Left ventricle myocardium inferior (tissue), 1 donor: Measurements from ENCODE around the gene ZSCAN22. TPM values are rescaled to one million over a fixed set of nuclear protein-coding genes. Genes with fewer than 3 reads are reported as not detected.

Experiments
- DNase-seq: peaks from one replicate; pipeline ENCODE4 v3.0.0-alpha.2; 2020
- H3K27ac ChIP-seq: fragments of 200-600 bp; replicated peaks from 2 replicates; pipeline ENCODE4 v1.8.0; 2021
- H3K27me3 ChIP-seq: fragments of 200-600 bp; 2 replicates; pipeline ENCODE4 v1.8.0; 2021; ENCODE audit warnings: low read depth
- H3K36me3 ChIP-seq: fragments of 200-600 bp; 2 replicates; pipeline ENCODE4 v1.8.0; 2021
- H3K4me1 ChIP-seq: fragments of 200-600 bp; 2 replicates; pipeline ENCODE4 v1.8.0; 2021
- H3K4me3 ChIP-seq: fragments of 200-600 bp; 2 replicates; pipeline ENCODE4 v1.8.0; 2021; ENCODE audit warnings: mild to moderate bottlenecking, moderate library complexity
- H3K9me3 ChIP-seq: fragments of 200-600 bp; replicated peaks from 2 replicates; pipeline ENCODE4 v1.8.0; 2021
- intact Hi-C: fragments of 100-400 bp; cut with micrococcal nuclease; formaldehyde crosslinking; loops from one replicate; pipeline ENCODE4 v1.11.0; 2022
- long read RNA-seq: library from polyadenylated mRNA; unstranded; transcript quantifications from one replicate; pipeline ENCODE4 v2.0.0, GENCODE V29; 2021
- total RNA-seq: library from RNA; stranded (reverse); fragmentation: NEBNext Ultra II Directional; extraction: Animal tissue kit (Norgen Biotek cat#: 25700); gene quantifications from one replicate; pipeline ENCODE4 v1.2.1, GENCODE V29; 2021
- TF ChIP-seq, protein P1 (sequence below): fragments of 200-600 bp; IDR thresholded peaks from 2 replicates; pipeline ENCODE4 v1.8.0; 2021; ENCODE audit warnings: antibody characterized with exemption, mild to moderate bottlenecking, borderline replicate concordance
- donor health status: DM: no; HTN: yes; CAD: no; lungs with severe emphysema.

ZSCAN22 gene
- 1.8 TPM for total RNA-seq
- long read RNA-seq, full-length matches to known transcripts = 2 of 4 reads
- long read RNA-seq, partial matches to known transcripts = 0 of 4 reads
- long read RNA-seq, other reads (novel, unspliced or antisense) = 2 of 4 reads

DNA sequence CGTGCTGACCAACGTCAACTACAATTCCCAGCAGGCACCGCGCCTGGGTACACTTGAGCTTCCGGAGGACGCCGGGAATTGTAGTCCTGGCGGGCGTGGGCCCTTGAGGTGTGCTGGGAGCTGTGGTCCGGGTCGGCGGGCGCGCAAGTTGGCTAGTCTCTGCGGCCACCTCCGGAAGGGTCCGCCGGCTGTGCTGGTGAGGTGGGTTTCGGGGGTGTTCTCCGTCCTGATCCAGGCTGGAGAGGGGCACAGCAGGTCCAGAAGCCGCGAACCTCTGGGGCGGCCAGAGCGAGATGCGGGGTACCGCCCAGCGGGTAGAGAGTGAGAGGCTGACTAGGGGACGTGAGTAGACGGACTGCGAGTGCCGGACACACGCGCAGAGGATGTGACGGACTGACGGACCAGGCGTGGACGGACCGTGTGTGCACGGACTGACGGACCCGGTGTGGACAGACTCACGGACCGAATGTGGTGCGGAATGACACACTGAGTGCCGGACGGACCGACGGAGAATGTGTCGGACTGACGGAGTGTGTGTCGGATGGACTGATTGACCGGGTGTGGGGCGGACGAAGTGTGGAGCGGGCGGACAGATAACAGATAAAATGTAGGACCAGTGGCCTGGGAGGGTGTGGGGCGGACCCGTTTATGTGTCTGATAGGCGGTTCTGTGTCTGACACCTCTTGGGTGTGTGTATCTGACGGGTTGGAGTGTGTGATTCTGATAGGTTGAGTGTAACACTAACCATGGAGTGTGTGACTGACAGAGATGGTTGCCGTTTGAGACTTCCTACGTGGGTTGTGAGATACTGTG lies at the start of gene ZSCAN22:
Gene ZSCAN22 (plus strand): TSS at position 81 of the 813 bp plus-strand sequence. CDS start 7,809 bp downstream, outside the sequence.
- no peaks in the 10 kb centered on the region for H3K27me3 ChIP-seq
- peak; percentile 98 for DNase-seq
- H3K4me3 ChIP-seq = peak within 1 kb of the TSS; percentile 84
- H3K36me3 ChIP-seq = peaks cover 6% of the 10 kb centered on the region
- H3K9me3 ChIP-seq = no peaks in the 10 kb centered on the region
- intact Hi-C loops = no loop called here
- TF ChIP-seq, protein P1, sequence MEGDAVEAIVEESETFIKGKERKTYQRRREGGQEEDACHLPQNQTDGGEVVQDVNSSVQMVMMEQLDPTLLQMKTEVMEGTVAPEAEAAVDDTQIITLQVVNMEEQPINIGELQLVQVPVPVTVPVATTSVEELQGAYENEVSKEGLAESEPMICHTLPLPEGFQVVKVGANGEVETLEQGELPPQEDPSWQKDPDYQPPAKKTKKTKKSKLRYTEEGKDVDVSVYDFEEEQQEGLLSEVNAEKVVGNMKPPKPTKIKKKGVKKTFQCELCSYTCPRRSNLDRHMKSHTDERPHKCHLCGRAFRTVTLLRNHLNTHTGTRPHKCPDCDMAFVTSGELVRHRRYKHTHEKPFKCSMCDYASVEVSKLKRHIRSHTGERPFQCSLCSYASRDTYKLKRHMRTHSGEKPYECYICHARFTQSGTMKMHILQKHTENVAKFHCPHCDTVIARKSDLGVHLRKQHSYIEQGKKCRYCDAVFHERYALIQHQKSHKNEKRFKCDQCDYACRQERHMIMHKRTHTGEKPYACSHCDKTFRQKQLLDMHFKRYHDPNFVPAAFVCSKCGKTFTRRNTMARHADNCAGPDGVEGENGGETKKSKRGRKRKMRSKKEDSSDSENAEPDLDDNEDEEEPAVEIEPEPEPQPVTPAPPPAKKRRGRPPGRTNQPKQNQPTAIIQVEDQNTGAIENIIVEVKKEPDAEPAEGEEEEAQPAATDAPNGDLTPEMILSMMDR = no peak
- H3K27ac ChIP-seq = peak within 1 kb of the TSS; percentile 98
- peaks cover 43% of the 10 kb centered on the region for H3K4me1 ChIP-seq

- TF ChIP-seq, protein P1 = no peak
- Histone ChIP-seq H3K36me3 (peaks cover 48% of the 10 kb centered on the region), H3K27ac (no peak overlapping the region), H3K4me3 (peak overlapping the region; percentile 97), H3K4me1 (peaks cover 44% of the 10 kb centered on the region), H3K27me3 (no peaks in the 10 kb centered on the region), H3K9me3 (peaks cover 50% of the 10 kb centered on the region)
- no peak for DNase-seq
- intact Hi-C loops = no loop called here
Observed at GRCh38 chr19:58277197-58277596, 49.6 kb upstream of the ZSCAN22 start.

DNA sequence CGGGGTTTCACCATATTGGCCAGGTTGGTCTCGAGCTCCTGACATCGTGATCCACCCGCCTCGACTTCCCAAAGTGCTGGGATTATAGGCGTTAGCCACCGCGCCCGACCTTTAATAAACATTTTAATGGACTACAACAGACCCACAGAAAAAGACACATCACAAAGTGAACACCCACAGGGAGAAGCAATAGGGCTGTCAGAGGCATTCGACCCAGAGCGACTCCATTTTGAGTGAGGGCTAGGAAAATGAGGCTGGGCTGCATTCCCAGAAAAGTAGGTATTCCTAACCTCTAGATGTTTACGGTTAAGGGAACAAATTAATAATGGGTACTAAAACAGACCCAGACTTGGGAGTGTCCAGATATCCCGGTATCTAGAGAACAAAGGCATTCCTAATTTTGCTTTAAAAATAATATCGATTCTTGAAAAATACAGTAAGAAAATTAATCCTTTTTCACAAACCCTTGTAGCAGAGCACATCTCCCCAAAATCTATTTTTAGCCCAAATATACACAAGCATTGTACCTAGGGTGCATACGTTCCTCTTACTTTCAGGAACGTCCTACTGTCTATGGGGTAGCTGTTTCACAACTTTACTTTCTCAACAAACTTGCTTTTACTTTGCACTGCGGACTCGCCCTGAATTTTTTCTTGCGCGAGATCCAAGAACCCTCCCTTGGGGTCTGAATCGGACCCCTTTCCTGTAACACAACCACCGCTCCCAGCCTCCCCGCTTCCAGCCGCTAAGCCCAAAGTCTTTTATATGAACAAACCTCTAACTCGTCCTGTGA lies 48.9 kb upstream of the ZSCAN22 start:
- Histone ChIP-seq H3K4me1 (peaks cover 44% of the 10 kb centered on the region), H3K9me3 (peaks cover 43% of the 10 kb centered on the region), H3K4me3 (peak overlapping the region; percentile 97), H3K36me3 (peaks cover 43% of the 10 kb centered on the region), H3K27me3 (no peaks in the 10 kb centered on the region), H3K27ac (peak overlapping the region; percentile 98)
- TF ChIP-seq, protein P1 = no peak
- intact Hi-C loops = no loop called here
- no peak for DNase-seq

DNA sequence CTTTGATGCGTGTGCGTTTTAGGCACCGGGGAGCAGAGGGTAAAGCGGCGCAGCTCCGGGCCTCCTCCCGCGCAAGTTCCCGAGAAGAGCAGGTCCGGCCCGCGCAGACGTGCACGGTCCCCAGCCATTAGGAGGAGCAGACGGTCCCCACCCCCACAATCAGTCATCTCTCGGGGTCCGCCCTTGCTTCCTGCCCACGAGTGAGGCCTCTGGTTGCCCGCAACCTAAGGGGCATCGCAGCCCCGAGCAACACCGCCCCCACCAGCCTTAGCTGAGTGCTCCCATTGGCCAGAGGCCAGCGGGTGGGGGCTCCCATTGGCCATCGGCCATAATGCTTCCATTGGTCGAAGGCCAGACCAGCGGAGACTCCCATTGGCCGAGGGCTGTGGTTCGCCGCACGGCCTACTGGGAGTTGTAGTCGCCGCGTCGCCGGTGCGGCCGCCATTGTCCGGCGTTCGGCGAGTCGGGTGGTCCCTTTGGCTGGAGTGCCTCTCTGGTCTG lies 48.2 kb upstream of the ZSCAN22 start, which contains the start of gene ZNF8:
Gene ZNF8 (plus strand): TSS at position 415 of the 501 bp plus-strand sequence. CDS start 127 bp downstream, outside the sequence.
- intact Hi-C loops = no loop called here

More for the DNA sequence above, 48.2 kb upstream of the ZSCAN22 start, which contains the start of gene ZNF8:
- H3K36me3 ChIP-seq = peaks cover 42% of the 10 kb centered on the region
- no peaks in the 10 kb centered on the region for H3K27me3 ChIP-seq
- peak; percentile 97 for DNase-seq
- peaks cover 36% of the 10 kb centered on the region for H3K9me3 ChIP-seq
- H3K4me3 ChIP-seq = peak within 1 kb of the TSS; percentile 97
- peak within 1 kb of the TSS; percentile 98 for H3K27ac ChIP-seq
- H3K4me1 ChIP-seq = peaks cover 44% of the 10 kb centered on the region
- TF ChIP-seq, protein P1 = peak; percentile 21
